Measurements from ENCODE around the gene PYGB.

Gene PYGB

DNA sequence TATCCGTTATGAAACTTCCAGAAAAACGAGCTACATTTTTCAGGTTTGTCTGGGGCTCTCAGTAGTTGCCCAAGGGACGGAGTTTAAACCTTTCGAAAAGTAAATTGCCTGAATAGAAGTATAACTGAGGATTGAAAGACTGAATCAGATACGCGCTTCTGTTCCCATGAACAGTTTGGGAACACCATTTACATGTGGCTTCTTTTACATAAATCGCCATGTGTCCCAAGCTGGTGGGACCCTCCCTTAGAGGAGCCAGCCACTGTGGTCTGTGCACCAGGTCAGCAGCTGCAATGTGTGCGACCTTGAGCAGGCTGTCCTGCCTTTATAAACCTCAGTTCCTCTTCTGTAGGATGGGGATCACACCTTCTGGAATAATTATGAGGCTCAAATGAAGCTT is 41.3 kb upstream of the PYGB start:
- TF ChIP-seq FOXP2 (optimal IDR thresholded peaks at IDR 0.05; ENCODE audit: borderline replicate concordance, extremely low read depth, extremely low read length, insufficient read depth) (no peak), SIN3A (IDR thresholded peaks at IDR 0.05; ENCODE audit: borderline replicate concordance, insufficient read depth, low read length) (no peak), POLR2AphosphoS5 (IDR thresholded peaks at IDR 0.05; ENCODE audit: low read depth, low read length) (no peak), TAF1 (IDR thresholded peaks at IDR 0.05; ENCODE audit: borderline replicate concordance, insufficient read depth, low read length) (no peak)
- TF ChIP-seq, protein P1, sequence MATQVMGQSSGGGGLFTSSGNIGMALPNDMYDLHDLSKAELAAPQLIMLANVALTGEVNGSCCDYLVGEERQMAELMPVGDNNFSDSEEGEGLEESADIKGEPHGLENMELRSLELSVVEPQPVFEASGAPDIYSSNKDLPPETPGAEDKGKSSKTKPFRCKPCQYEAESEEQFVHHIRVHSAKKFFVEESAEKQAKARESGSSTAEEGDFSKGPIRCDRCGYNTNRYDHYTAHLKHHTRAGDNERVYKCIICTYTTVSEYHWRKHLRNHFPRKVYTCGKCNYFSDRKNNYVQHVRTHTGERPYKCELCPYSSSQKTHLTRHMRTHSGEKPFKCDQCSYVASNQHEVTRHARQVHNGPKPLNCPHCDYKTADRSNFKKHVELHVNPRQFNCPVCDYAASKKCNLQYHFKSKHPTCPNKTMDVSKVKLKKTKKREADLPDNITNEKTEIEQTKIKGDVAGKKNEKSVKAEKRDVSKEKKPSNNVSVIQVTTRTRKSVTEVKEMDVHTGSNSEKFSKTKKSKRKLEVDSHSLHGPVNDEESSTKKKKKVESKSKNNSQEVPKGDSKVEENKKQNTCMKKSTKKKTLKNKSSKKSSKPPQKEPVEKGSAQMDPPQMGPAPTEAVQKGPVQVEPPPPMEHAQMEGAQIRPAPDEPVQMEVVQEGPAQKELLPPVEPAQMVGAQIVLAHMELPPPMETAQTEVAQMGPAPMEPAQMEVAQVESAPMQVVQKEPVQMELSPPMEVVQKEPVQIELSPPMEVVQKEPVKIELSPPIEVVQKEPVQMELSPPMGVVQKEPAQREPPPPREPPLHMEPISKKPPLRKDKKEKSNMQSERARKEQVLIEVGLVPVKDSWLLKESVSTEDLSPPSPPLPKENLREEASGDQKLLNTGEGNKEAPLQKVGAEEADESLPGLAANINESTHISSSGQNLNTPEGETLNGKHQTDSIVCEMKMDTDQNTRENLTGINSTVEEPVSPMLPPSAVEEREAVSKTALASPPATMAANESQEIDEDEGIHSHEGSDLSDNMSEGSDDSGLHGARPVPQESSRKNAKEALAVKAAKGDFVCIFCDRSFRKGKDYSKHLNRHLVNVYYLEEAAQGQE (IDR thresholded peaks at IDR 0.05; ENCODE audit: insufficient read depth in 1 of 2, low read depth in 2 of 2, low read length in 2 of 2): no peak

DNA sequence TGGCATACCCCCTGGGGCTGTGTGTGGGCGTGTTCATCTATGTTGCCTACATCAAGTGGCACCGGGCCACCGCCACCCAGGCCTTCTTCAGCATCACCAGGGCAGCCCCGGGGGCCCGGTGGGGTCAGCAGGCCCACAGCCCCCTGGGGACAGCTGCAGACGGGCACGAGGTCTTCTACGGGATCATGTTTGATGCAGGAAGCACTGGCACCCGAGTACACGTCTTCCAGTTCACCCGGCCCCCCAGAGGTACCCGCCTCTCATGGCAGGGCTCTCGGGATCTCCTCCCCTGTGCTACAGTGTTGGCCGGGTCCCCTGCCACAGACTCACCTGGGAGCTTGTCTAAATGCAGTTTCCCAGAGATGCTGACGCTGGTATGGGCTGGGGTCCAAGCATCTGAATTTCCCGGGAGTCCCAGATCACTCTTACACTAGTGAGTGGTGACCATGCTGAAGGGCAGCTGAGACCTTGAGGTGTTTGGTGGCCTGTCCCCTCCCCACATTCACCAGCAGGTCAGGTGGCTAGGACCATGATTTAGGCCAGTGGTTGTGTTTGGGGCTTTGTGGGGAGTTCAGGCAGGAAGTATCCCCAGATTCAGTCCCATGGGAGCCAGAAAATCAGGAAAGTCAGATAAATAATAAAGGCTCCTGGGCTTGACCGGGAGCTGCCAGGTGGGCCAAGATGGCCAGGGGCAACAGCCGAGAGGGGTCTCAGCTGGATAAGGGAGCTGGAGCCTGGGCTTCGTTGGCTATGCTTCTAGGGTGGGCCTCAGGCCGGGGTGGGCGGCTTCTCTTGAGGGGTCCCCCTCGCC is 40.5 kb upstream of the PYGB start:
- TF ChIP-seq FOXP2 (optimal IDR thresholded peaks at IDR 0.05; ENCODE audit: borderline replicate concordance, extremely low read depth, extremely low read length, insufficient read depth): no peak
- TF ChIP-seq, protein P1 (IDR thresholded peaks at IDR 0.05; ENCODE audit: insufficient read depth in 1 of 2, low read depth in 2 of 2, low read length in 2 of 2): no peak
- TF ChIP-seq TAF1 (IDR thresholded peaks at IDR 0.05; ENCODE audit: borderline replicate concordance, insufficient read depth, low read length): no peak
- TF ChIP-seq SIN3A (IDR thresholded peaks at IDR 0.05; ENCODE audit: borderline replicate concordance, insufficient read depth, low read length): no peak
- TF ChIP-seq POLR2AphosphoS5 (IDR thresholded peaks at IDR 0.05; ENCODE audit: low read depth, low read length): no peak

DNA sequence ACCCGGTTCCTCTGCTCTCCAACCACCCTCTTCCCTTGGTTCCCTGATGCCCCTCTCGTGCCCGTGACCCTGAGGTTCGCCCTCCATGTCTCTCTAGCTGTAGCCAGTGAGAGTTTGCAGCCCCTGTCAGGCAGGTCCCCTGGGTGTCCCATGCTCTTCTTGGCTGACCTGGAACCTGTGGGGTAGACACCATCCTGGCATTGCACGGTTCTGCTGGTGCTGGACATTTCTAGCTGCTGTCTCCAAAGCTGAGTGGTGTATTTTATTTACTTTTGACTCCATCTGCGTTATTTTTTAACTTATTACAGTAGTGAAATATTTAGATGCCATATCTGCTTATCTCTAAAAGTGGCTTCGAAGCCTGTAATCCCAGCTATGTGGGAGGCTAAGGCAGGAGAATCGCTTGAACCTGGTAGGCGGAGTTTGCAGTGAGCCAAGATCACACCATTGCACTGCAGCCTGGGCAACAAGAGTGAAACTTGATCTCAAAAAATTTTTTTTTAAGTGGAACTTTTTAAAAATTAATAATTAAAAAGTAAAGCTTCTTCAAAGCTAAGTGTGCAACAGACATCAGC is 39.8 kb upstream of the PYGB start:
- no peak for TF ChIP-seq POLR2AphosphoS5 (IDR thresholded peaks at IDR 0.05; ENCODE audit: low read depth, low read length)
- TF ChIP-seq, protein P1 (IDR thresholded peaks at IDR 0.05; ENCODE audit: insufficient read depth in 1 of 2, low read depth in 2 of 2, low read length in 2 of 2): no peak
- TF ChIP-seq SIN3A (IDR thresholded peaks at IDR 0.05; ENCODE audit: borderline replicate concordance, insufficient read depth, low read length): no peak
- TF ChIP-seq FOXP2 (optimal IDR thresholded peaks at IDR 0.05; ENCODE audit: borderline replicate concordance, extremely low read depth, extremely low read length, insufficient read depth): no peak
- no peak for TF ChIP-seq TAF1 (IDR thresholded peaks at IDR 0.05; ENCODE audit: borderline replicate concordance, insufficient read depth, low read length)

DNA sequence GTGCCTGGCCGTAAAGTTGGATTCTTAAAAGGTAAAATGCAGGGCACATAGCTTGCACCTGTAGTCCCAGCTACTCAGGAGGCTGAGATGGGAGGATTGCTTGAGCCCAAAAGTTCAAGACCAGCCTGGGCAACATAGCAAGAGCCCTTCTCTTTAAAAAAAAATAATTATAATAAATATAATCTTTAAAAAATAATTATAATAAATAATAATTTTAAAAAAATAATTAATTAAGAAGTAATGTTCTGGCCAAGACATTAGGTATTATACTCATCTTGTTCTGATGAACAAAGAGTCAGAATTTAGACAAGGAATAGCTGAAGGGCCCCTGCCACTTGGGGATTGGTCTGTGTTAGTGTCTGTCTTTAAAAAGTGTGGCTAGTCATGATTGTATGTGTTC is 38.5 kb upstream of the PYGB start:
- no peak for TF ChIP-seq FOXP2 (optimal IDR thresholded peaks at IDR 0.05; ENCODE audit: borderline replicate concordance, extremely low read depth, extremely low read length, insufficient read depth)

DNA sequence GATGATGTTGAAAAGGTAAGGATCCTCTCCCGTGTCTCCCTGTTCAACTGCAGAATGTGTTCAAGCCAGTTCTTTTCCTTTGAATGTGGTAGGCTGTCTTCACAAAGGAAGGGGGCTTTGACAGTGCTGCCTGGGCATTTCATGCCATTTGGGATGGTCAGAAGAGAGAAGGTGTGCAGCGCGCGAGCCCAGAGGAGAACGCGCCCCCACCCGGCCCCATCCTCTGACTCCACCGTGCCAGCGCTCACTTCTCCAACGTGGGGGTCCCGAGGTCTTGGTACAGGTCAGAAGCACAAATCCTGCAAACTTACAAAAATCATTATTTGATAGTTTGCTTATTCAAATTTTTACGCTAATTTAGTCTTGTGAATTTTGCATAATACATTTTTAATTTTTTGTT is 38.0 kb upstream of the PYGB start:
- TF ChIP-seq FOXP2 (optimal IDR thresholded peaks at IDR 0.05; ENCODE audit: borderline replicate concordance, extremely low read depth, extremely low read length, insufficient read depth) (no peak), TAF1 (IDR thresholded peaks at IDR 0.05; ENCODE audit: borderline replicate concordance, insufficient read depth, low read length) (no peak), SIN3A (IDR thresholded peaks at IDR 0.05; ENCODE audit: borderline replicate concordance, insufficient read depth, low read length) (no peak), POLR2AphosphoS5 (IDR thresholded peaks at IDR 0.05; ENCODE audit: low read depth, low read length) (no peak)
- TF ChIP-seq, protein P1 (IDR thresholded peaks at IDR 0.05; ENCODE audit: insufficient read depth in 1 of 2, low read depth in 2 of 2, low read length in 2 of 2): no peak

All from PFSK-1 (cell line).